Left renal pelvis (tissue), 4 donors: Measurements from ENCODE around the gene GPR137C. TPM values are rescaled to one million over a fixed set of nuclear protein-coding genes. Genes with fewer than 3 reads are reported as not detected.
A peak's percentile ranks its signal among the peaks of the same experiment; 100 is the strongest.

ENCODE experiments used
- DNase-seq, 4 donors: peaks; one replicate each; pipeline ENCODE4 v3.0.0-alpha.2; 2013; ENCODE audit warnings: low read depth in 4 of 4, low spot score in 3 of 4
- polyA plus RNA-seq, 4 donors: library from polyadenylated mRNA; unstranded; fragments of 120-200 nt; gene quantifications; one replicate each; pipeline ENCODE4 v1.2.1, GENCODE V29; 2013; ENCODE audit not compliant: insufficient read length in 4 of 4

Gene GPR137C
- polyA plus RNA-seq, result 1 to 10 TPM; 6.4 to 9.0 (median 8.1) TPM

GRCh38 chr14:52552063-52552988 is at the start of gene GPR137C, which contains the start of gene TXNDC16:
Gene GPR137C (plus strand): TSS chr14:52552836. CDS start chr14:52553148, 312 bp downstream.
Gene TXNDC16 (minus strand): TSS chr14:52552505. CDS start chr14:52543557, 8,948 bp downstream.
- DNase-seq, result peak; percentile 99

GRCh38 chr14:52513249-52513648 is 39.4 kb upstream of the GPR137C start:
- no peak for DNase-seq

GRCh38 chr14:52514046-52514811 is 38.4 kb upstream of the GPR137C start:
- DNase-seq, result no peak

- DNase-seq, result no peak
Observed at GRCh38 chr14:52522033-52522432, 30.6 kb upstream of the GPR137C start.

GRCh38 chr14:52522581-52523345 is 29.9 kb upstream of the GPR137C start:
- no peak for DNase-seq

GRCh38 chr14:52527052-52527451 is 25.6 kb upstream of the GPR137C start:
- DNase-seq, result no peak

GRCh38 chr14:52531481-52531880 is 21.2 kb upstream of the GPR137C start:
- no peak for DNase-seq

GRCh38 chr14:52536269-52536668 is 16.4 kb upstream of the GPR137C start:
- DNase-seq, result no peak

- DNase-seq, result no peak
Observed at GRCh38 chr14:52538623-52539022, 14.0 kb upstream of the GPR137C start.

- no peak for DNase-seq
Observed at GRCh38 chr14:52545584-52546317, 6.9 kb upstream of the GPR137C start.

GRCh38 chr14:52546318-52546670 is 6.3 kb upstream of the GPR137C start:
- DNase-seq, result no peak

- DNase-seq, result no peak
Observed at GRCh38 chr14:52547027-52547426, 5.6 kb upstream of the GPR137C start.

GRCh38 chr14:52547526-52547925 is 5.1 kb upstream of the GPR137C start:
- no peak for DNase-seq

- no peak for DNase-seq
Observed at GRCh38 chr14:52550661-52551060, 2.0 kb upstream of the GPR137C start.

GRCh38 chr14:52551205-52551604 is 1.4 kb upstream of the GPR137C start:
- peak in 1 of 4 donors; percentile 1 for DNase-seq

GRCh38 chr14:52551696-52552062 is 957 bp upstream of the GPR137C start:
- DNase-seq, result peak; percentile 26 to 42 (median 36)

- peak; percentile 3 to 21 (median 12) for DNase-seq
Observed at GRCh38 chr14:52553002-52553670, 500 bp downstream of the GPR137C start.

GRCh38 chr14:52553671-52554575 is 1.3 kb downstream of the GPR137C start:
- DNase-seq, result peak; percentile 84 to 90 (median 86)
